WERI-Rb-1 (cell line): ENCODE data around the gene CABP4.

ENCODE experiments used
- DNase-seq: peaks from one replicate; pipeline ENCODE4 v3.0.0-alpha.2; 2020
- H3K27ac ChIP-seq: fragments of 250-450 bp; sonication (Bioruptor Pico); 2 replicates; pipeline ENCODE4 v1.5.1; 2020; ENCODE audit warnings: mild to moderate bottlenecking, moderate library complexity
- H3K27me3 ChIP-seq: fragments of 250-450 bp; sonication (Bioruptor Pico); 2 replicates; pipeline ENCODE4 v1.5.1; 2021; ENCODE audit warnings: mild to moderate bottlenecking, low read depth, moderate library complexity; ENCODE audit not compliant: insufficient read depth, severe bottlenecking
- H3K36me3 ChIP-seq: fragments of 250-450 bp; sonication (Bioruptor Pico); 2 replicates; pipeline ENCODE4 v1.5.1; 2020; ENCODE audit warnings: mild to moderate bottlenecking, moderate library complexity
- H3K4me3 ChIP-seq: 2 replicates; pipeline ENCODE4 v1.5.1; 2011; ENCODE audit warnings: low read depth, mild to moderate bottlenecking, control low read depth, low read length
- H3K9me3 ChIP-seq: fragments of 250-450 bp; sonication (Bioruptor Pico); 2 replicates; pipeline ENCODE4 v1.5.1; 2021; ENCODE audit warnings: mild to moderate bottlenecking, moderate library complexity; ENCODE audit not compliant: severe bottlenecking
- CTCF ChIP-seq: IDR thresholded peaks from 2 replicates; pipeline ENCODE4 v1.5.1; 2011; ENCODE audit warnings: low read depth, mild to moderate bottlenecking, control low read depth, inconsistent platforms, low read length

The CABP4 gene

GRCh38 chr11:67504950-67505581, 49.9 kb downstream of the CABP4 start, which contains the start of gene PITPNM1:
PITPNM1 (minus strand) TSS chr11:67505363; CDS start chr11:67504180, 1,183 bp downstream.
- peak within 1 kb of the TSS; percentile 71 for H3K27ac ChIP-seq

GRCh38 chr11:67505605-67506396, 50.6 kb downstream of the CABP4 start:
- Histone ChIP-seq H3K36me3 (peaks cover 34% of the 10 kb centered on the region), H3K4me3 (peak overlapping the region; percentile 23), H3K27me3 (no peaks in the 10 kb centered on the region), H3K27ac (peak overlapping the region; percentile 44), H3K9me3 (no peaks in the 10 kb centered on the region)
- DNase-seq, result peak; percentile 78
- peak; percentile 98 for TF ChIP-seq CTCF

More at GRCh38 chr11:67504950-67505581, 49.9 kb downstream of the CABP4 start, which contains the start of gene PITPNM1:
- Histone ChIP-seq H3K27me3 (no peaks in the 10 kb centered on the region), H3K4me3 (peak within 1 kb of the TSS; percentile 88), H3K36me3 (peaks cover 41% of the 10 kb centered on the region), H3K9me3 (no peaks in the 10 kb centered on the region)
- DNase-seq, result peak; percentile 75
- TF ChIP-seq CTCF, result no peak

GRCh38 chr11:67506426-67507051, 51.4 kb downstream of the CABP4 start:
- H3K27me3 ChIP-seq, result no peaks in the 10 kb centered on the region
- H3K36me3 ChIP-seq, result peaks cover 27% of the 10 kb centered on the region
- no peak for DNase-seq
- no peak overlapping the region for H3K4me3 ChIP-seq
- H3K27ac ChIP-seq, result no peak overlapping the region
- no peak for TF ChIP-seq CTCF
- no peaks in the 10 kb centered on the region for H3K9me3 ChIP-seq

GRCh38 chr11:67507242-67507863, 52.2 kb downstream of the CABP4 start:
- DNase-seq, result no peak
- Histone ChIP-seq H3K9me3 (no peaks in the 10 kb centered on the region), H3K4me3 (peak overlapping the region; percentile 51), H3K36me3 (peaks cover 19% of the 10 kb centered on the region), H3K27me3 (no peaks in the 10 kb centered on the region), H3K27ac (peak overlapping the region; percentile 51)
- TF ChIP-seq CTCF, result no peak

GRCh38 chr11:67507864-67508485, 52.8 kb downstream of the CABP4 start, which contains the start of gene CDK2AP2:
CDK2AP2 (minus strand) TSS chr11:67508162; CDS start chr11:67508082, 80 bp downstream.
- Histone ChIP-seq H3K36me3 (peaks cover 12% of the 10 kb centered on the region), H3K4me3 (peak within 1 kb of the TSS; percentile 51), H3K27me3 (no peaks in the 10 kb centered on the region), H3K27ac (peak within 1 kb of the TSS; percentile 91), H3K9me3 (no peaks in the 10 kb centered on the region)
- no peak for TF ChIP-seq CTCF
- peak; percentile 100 for DNase-seq
